Mononuclear cell (primary cell): ENCODE measurements around the gene ATP9B. TPM values are rescaled to one million over a fixed set of nuclear protein-coding genes. Genes with fewer than 3 reads are reported as not detected.

Experiments
- H3K27me3 ChIP-seq: 2 replicates; pipeline ENCODE4 v1.6.0; 2011; ENCODE audit warnings: low read length, control low read depth; ENCODE audit not compliant: insufficient read depth
- H3K4me1 ChIP-seq: 2 replicates; pipeline ENCODE4 v1.5.1; 2011; ENCODE audit warnings: mild to moderate bottlenecking, low read length, control low read depth; ENCODE audit not compliant: insufficient read depth
- H3K4me3 ChIP-seq: 2 replicates; pipeline ENCODE4 v1.5.1; 2011; ENCODE audit warnings: mild to moderate bottlenecking, low read length, moderate library complexity
- H3K9me3 ChIP-seq: 2 replicates; pipeline ENCODE4 v1.5.1; 2011; ENCODE audit warnings: low read depth, mild to moderate bottlenecking, control low read depth, low read length
- total RNA-seq: library from RNA; depleted of rRNA; stranded (reverse); fragments of >200 nt; gene quantifications from one replicate; pipeline ENCODE4 v1.2.3, GENCODE V29; 2012

ATP9B gene
- total RNA-seq, 1 donor = 84.2 TPM

- no peak overlapping the region for H3K4me3 ChIP-seq
- no peaks in the 10 kb centered on the region for H3K27me3 ChIP-seq
- no peaks in the 10 kb centered on the region for H3K4me1 ChIP-seq
- no peaks in the 10 kb centered on the region for H3K9me3 ChIP-seq
Observed at GRCh38 chr18:79423211-79424007, 354.2 kb downstream of the ATP9B start.

- Histone ChIP-seq H3K27me3 (no peaks in the 10 kb centered on the region), H3K9me3 (no peaks in the 10 kb centered on the region), H3K4me1 (no peaks in the 10 kb centered on the region), H3K4me3 (no peak overlapping the region)
Observed at GRCh38 chr18:79424008-79424565, 354.9 kb downstream of the ATP9B start.

GRCh38 chr18:79424880-79425568 lies 355.8 kb downstream of the ATP9B start:
- Histone ChIP-seq H3K4me3 (no peak overlapping the region), H3K27me3 (no peaks in the 10 kb centered on the region), H3K9me3 (no peaks in the 10 kb centered on the region), H3K4me1 (no peaks in the 10 kb centered on the region)

- no peak overlapping the region for H3K4me3 ChIP-seq
- no peaks in the 10 kb centered on the region for H3K9me3 ChIP-seq
- H3K4me1 ChIP-seq = no peaks in the 10 kb centered on the region
- H3K27me3 ChIP-seq = no peaks in the 10 kb centered on the region
Observed at GRCh38 chr18:79425569-79425886, 356.3 kb downstream of the ATP9B start.

DNA sequence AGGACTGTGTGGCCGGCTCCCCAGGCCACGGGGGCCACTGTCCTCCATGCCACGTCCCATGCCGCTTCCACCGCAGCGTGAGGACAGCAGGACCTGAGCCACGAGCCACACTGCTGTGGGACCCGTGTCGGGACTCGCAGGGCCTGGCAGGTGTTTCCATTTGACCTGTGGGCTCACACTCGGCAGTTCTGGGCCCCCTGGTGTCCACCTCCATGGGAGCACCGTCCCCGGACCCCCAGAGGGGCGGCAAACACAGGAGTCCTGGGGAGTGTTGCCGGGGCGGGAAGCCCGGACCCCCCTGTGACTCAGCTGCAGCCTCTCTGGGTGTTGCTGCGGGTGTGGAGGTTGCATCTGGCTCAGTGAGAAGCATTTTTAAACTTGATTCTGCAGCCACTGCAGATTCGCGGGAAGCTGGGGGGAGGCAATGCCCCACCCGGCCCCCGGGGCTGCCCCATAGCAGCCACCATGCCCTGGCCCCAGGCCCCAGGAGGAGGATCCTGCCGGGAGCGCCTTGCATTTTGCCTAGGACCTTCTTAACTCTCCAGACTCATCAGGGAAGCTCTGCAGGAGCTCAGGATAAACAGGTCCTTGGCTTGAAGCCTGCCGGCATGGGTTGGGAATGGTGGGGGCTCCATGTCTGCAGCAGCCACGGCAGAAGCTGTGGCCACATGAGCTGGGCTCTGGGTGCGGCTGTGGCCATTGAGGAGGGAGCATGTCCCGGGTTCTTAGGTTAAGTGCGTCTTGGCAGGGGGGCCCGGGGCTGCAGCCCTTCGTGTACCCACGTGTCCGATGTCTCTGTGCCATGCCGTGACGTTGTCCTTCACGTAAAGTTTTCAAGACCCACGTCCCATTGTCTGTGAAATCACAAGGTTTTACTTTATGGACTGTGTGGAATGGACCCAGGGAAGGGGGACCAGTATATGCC lies 357.4 kb downstream of the ATP9B start:
- H3K4me1 ChIP-seq = no peaks in the 10 kb centered on the region
- no peaks in the 10 kb centered on the region for H3K9me3 ChIP-seq
- H3K27me3 ChIP-seq = no peaks in the 10 kb centered on the region
- H3K4me3 ChIP-seq = no peak overlapping the region

- Histone ChIP-seq H3K9me3 (no peaks in the 10 kb centered on the region), H3K4me1 (no peaks in the 10 kb centered on the region), H3K4me3 (no peak overlapping the region), H3K27me3 (no peaks in the 10 kb centered on the region)
Observed at GRCh38 chr18:79427368-79428225, 358.4 kb downstream of the ATP9B start.

Other genes with a start within 250 kb of the ATP9B start
- under 0.01 TPM for gene SALL3, start 89.6 kb upstream of the ATP9B start, total RNA-seq